ENCODE results near the gene CPSF4L. TPM values are rescaled to one million over a fixed set of nuclear protein-coding genes. Genes with fewer than 3 reads are reported as not detected.

The CPSF4L gene
- total and polyA plus RNA-seq, 2 of the 13 experiments (the other 11 are each of a cell fraction or from before 2014, with no cell fraction given) = 0.73 to 1.6 TPM

- peak; percentile 9; the same call in 1 of the 2 replicates for TF ChIP-seq ZNF512 (CRISPR knock-in tag; IDR thresholded peaks at IDR 0.05)
- TF ChIP-seq ZNF281 (CRISPR knock-in tag; IDR thresholded peaks at IDR 0.05; ENCODE audit: borderline replicate concordance) = peak; percentile 83
- TF ChIP-seq ZNF12 (CRISPR knock-in tag; IDR thresholded peaks at IDR 0.05) = 0 out of 2 replicates have a peak, but pooled peaks have one; percentile 35
- peak; percentile 66; the same call in 1 of the 2 replicates for TF ChIP-seq KDM6A (CRISPR knock-in tag; IDR thresholded peaks at IDR 0.05; ENCODE audit: low read depth)
- TF ChIP-seq SUZ12 (IDR thresholded peaks at IDR 0.05; ENCODE audit: low read depth, low read length) = no peak
- no peak for TF ChIP-seq PBX3 (CRISPR knock-in tag; IDR thresholded peaks at IDR 0.05; ENCODE audit: borderline replicate concordance)
- TF ChIP-seq ZNF782 (CRISPR knock-in tag; IDR thresholded peaks at IDR 0.05; ENCODE audit: borderline replicate concordance) = peak; percentile 35; the same call in 1 of the 2 replicates
- TF ChIP-seq PCBP2 (optimal IDR thresholded peaks at IDR 0.05; ENCODE audit: low read depth, low read length, poor library complexity, severe bottlenecking) = no peak
- 0 out of 2 replicates have a peak, but pooled peaks have one; percentile 59 for TF ChIP-seq HMGXB3 (CRISPR knock-in tag; IDR thresholded peaks at IDR 0.05; ENCODE audit: borderline replicate concordance)
- TF ChIP-seq ZFP37 (CRISPR knock-in tag; IDR thresholded peaks at IDR 0.05; ENCODE audit: borderline replicate concordance) = no peak
- TF ChIP-seq ZNF850 (CRISPR knock-in tag; conservative IDR thresholded peaks at IDR 0.05) = no peak
- no peak for TF ChIP-seq CSRNP2 (CRISPR knock-in tag; conservative IDR thresholded peaks at IDR 0.05; ENCODE audit: low read depth)
- peak; percentile 67; the same call in 1 of the 2 replicates for TF ChIP-seq DPF2 (CRISPR knock-in tag; IDR thresholded peaks at IDR 0.05; ENCODE audit: borderline replicate concordance, low read depth)
- no peak; the same call in 1 of the 2 replicates for TF ChIP-seq ZBTB1 (CRISPR knock-in tag; IDR thresholded peaks at IDR 0.05; ENCODE audit: borderline replicate concordance)
- no peak for TF ChIP-seq ZNF484 (CRISPR knock-in tag; IDR thresholded peaks at IDR 0.05; ENCODE audit: borderline replicate concordance, low read depth)
- TF ChIP-seq ELF3 (CRISPR knock-in tag; IDR thresholded peaks at IDR 0.05) = no peak; the same call in none of the 2 replicates
These were observed 434 bp upstream of the CPSF4L start (continued) for GRCh38 chr17:73261952-73262675.

Measured in HepG2 (cell line).